ENCODE data around the gene GMCL2.

The GMCL2 gene

GRCh38 chr5:178211095-178212048 lies 24.2 kb upstream of the GMCL2 start (continued):
- TF ChIP-seq, protein P1, sequence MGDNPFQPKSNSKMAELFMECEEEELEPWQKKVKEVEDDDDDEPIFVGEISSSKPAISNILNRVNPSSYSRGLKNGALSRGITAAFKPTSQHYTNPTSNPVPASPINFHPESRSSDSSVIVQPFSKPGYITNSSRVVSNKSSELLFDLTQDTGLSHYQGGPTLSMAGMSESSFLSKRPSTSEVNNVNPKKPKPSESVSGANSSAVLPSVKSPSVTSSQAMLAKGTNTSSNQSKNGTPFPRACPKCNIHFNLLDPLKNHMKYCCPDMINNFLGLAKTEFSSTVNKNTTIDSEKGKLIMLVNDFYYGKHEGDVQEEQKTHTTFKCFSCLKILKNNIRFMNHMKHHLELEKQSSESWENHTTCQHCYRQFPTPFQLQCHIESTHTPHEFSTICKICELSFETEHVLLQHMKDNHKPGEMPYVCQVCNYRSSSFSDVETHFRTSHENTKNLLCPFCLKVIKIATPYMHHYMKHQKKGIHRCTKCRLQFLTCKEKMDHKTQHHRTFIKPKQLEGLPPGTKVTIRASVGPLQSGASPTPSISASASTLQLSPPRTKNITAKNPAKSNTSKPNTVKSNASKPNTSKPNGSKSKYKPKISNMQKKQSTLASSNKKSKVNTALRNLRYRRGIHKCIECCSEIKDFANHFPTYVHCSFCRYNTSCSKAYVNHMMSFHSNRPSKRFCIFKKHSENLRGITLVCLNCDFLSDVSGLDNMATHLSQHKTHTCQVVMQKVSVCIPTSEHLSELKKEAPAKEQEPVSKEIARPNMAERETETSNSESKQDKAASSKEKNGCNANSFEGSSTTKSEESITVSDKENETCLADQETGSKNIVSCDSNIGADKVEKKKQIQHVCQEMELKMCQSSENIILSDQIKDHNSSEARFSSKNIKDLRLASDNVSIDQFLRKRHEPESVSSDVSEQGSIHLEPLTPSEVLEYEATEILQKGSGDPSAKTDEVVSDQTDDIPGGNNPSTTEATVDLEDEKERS (tag by site-specific recombination; IDR thresholded peaks at IDR 0.05), result no peak
- TF ChIP-seq ZNF837 (tag by site-specific recombination; IDR thresholded peaks at IDR 0.05), result no peak

GRCh38 chr5:178210686-178211085 lies 23.5 kb upstream of the GMCL2 start:
- no peak overlapping the region for H3K4me3 ChIP-seq (ENCODE audit: low read depth, low read length)
- ChIA-PET CTCF (interaction anchor here (0.9 kb wide), 1 partner anchor 18 kb away, joined by 4 read pairs; no protein-coding TSS in a partner anchor), POLR2A (interaction anchor here (0.7 to 0.9 kb wide), 2 partner anchors 9 to 26 kb away, joined by 3 to 4 read pairs; no protein-coding TSS in a partner anchor)
- H3K27ac ChIP-seq (ENCODE audit: extremely low read depth, low read depth, low read length), result no peak overlapping the region
- H3K4me1 ChIP-seq (ENCODE audit: control insufficient read depth, insufficient read depth, low read length), result peaks cover 6% of the 10 kb centered on the region; the same call in 1 of the 2 replicates
- TF ChIP-seq ZNF473 (tag by site-specific recombination; IDR thresholded peaks at IDR 0.05), result no peak
- no peak for TF ChIP-seq KLF10 (tag by site-specific recombination; IDR thresholded peaks at IDR 0.05)
- TF ChIP-seq ZNF416 (tag by site-specific recombination; IDR thresholded peaks at IDR 0.05), result no peak
- TF ChIP-seq, protein P1 (tag by site-specific recombination; IDR thresholded peaks at IDR 0.05), result no peak
- no peak for TF ChIP-seq ZNF16 (tag by site-specific recombination; IDR thresholded peaks at IDR 0.05; ENCODE audit: low read depth)
- no peak for TF ChIP-seq ZNF292 (tag by site-specific recombination; IDR thresholded peaks at IDR 0.05; ENCODE audit: borderline replicate concordance, low read depth)
- no peaks in the 10 kb centered on the region for H3K9me3 ChIP-seq (ENCODE audit: control insufficient read depth, insufficient read depth, low read depth, low read length)
- H3K36me3 ChIP-seq (ENCODE audit: control insufficient read depth in 2 of 2, insufficient read depth in 1 of 2, low read length in 2 of 2), result peaks cover 20 to 100% of the 10 kb centered on the region in 2 experiments

- CTCF ChIA-PET, result no interaction called here
- H3K4me1 ChIP-seq (ENCODE audit: control insufficient read depth, insufficient read depth, low read length), result peaks cover 6% of the 10 kb centered on the region; the same call in 1 of the 2 replicates
These were observed 22.9 kb upstream of the GMCL2 start for GRCh38 chr5:178210073-178210535.

DNA sequence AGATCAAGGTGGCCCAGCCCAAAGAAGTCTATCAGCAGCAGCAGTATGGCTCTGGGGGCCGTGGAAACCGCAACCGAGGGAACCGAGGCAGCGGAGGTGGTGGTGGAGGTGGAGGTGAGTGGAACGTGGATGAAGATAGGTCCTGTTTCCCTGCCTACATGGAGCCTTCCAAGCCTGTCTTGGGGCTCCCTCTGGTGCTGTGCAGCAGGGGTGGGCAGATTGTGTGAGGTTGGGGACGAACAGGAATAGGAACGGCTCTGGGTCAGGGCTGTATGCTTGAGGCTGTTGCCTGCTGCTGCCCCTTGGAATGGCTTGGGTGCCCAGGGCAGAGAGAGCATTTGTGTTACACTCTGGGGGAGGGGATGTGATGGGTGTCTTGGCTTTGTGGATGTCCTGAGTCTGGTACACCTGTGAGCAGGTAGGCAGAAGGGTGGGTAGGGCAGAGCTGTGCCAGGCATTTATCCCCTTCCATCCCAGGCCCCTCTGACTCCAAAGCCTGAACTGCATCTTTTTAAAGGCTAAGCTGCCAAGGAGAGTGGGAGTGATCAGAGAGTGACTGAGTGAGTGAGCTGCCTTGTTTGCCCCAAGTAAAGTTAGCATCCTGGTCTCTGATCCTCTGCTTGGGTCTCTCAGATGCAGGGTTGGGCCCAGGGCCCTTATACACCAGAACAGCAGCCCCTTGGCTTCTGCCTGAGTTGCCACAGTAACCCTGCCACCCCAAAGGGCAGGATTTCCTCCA lies 22.3 kb upstream of the GMCL2 start:
- H3K9me3 ChIP-seq (ENCODE audit: control insufficient read depth, insufficient read depth, low read depth, low read length), result no peaks in the 10 kb centered on the region
- POLR2A ChIA-PET, result interaction anchor here (0.6 kb wide), 1 partner anchor 10 kb away, joined by 4 read pairs; no protein-coding TSS in a partner anchor
- H3K4me3 ChIP-seq (ENCODE audit: low read depth, low read length), result no peak overlapping the region
- H3K4me1 ChIP-seq (ENCODE audit: control insufficient read depth, insufficient read depth, low read length), result peaks cover 6% of the 10 kb centered on the region; the same call in 1 of the 2 replicates
- H3K36me3 ChIP-seq (ENCODE audit: control insufficient read depth in 2 of 2, insufficient read depth in 1 of 2, low read length in 2 of 2), result peaks cover 20 to 93% of the 10 kb centered on the region in 2 experiments
- H3K27ac ChIP-seq (ENCODE audit: extremely low read depth, low read depth, low read length), result peak overlapping the region; percentile 31; the same call in 1 of the 2 replicates
- CTCF ChIA-PET, result interaction anchor here (0.6 kb wide), 1 partner anchor 1070 kb away, joined by 3 read pairs; no protein-coding TSS in a partner anchor
- TF ChIP-seq ZNF645 (tag by site-specific recombination; IDR thresholded peaks at IDR 0.05) (no peak), ZNF174 (tag by site-specific recombination; IDR thresholded peaks at IDR 0.05) (no peak), ZNF274 (IDR thresholded peaks at IDR 0.05; ENCODE audit: low read length) (no peak), ZNF274 (tag by site-specific recombination; IDR thresholded peaks at IDR 0.05; ENCODE audit: borderline replicate concordance) (no peak), ZNF335 (tag by site-specific recombination; conservative IDR thresholded peaks at IDR 0.05) (no peak), ZBTB7A (tag by site-specific recombination; IDR thresholded peaks at IDR 0.05; ENCODE audit: low read depth) (no peak), ZNF341 (tag by site-specific recombination; IDR thresholded peaks at IDR 0.05; ENCODE audit: low read depth) (0 out of 2 replicates have a peak, but pooled peaks have one; percentile 35), RBAK (tag by site-specific recombination; IDR thresholded peaks at IDR 0.05) (no peak)
- TF ChIP-seq, protein P2, sequence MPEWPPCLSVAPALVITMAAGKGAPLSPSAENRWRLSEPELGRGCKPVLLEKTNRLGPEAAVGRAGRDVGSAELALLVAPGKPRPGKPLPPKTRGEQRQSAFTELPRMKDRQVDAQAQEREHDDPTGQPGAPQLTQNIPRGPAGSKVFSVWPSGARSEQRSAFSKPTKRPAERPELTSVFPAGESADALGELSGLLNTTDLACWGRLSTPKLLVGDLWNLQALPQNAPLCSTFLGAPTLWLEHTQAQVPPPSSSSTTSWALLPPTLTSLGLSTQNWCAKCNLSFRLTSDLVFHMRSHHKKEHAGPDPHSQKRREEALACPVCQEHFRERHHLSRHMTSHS (tag by site-specific recombination; IDR thresholded peaks at IDR 0.05), result no peak

More at GRCh38 chr5:178210073-178210535, 22.9 kb upstream of the GMCL2 start:
- no peak overlapping the region for H3K4me3 ChIP-seq (ENCODE audit: low read depth, low read length)
- POLR2A ChIA-PET, result interaction anchor here (0.6 kb wide), 1 partner anchor 10 kb away, joined by 4 read pairs; no protein-coding TSS in a partner anchor
- TF ChIP-seq ZNF248 (tag by site-specific recombination; IDR thresholded peaks at IDR 0.05) (no peak), ZNF548 (tag by site-specific recombination; IDR thresholded peaks at IDR 0.05) (no peak)
- peak overlapping the region; percentile 3; the same call in 1 of the 2 replicates for H3K27ac ChIP-seq (ENCODE audit: extremely low read depth, low read depth, low read length)
- no peaks in the 10 kb centered on the region for H3K9me3 ChIP-seq (ENCODE audit: control insufficient read depth, insufficient read depth, low read depth, low read length)
- peaks cover 20 to 99% of the 10 kb centered on the region in 2 experiments for H3K36me3 ChIP-seq (ENCODE audit: control insufficient read depth in 2 of 2, insufficient read depth in 1 of 2, low read length in 2 of 2)
